Activated B cell treated with CpG ODN at 0.5 μM for 24 hours (primary cell): ENCODE data around the gene CSTF3. TPM values are rescaled to one million over a fixed set of nuclear protein-coding genes. Genes with fewer than 3 reads are reported as not detected.

Source experiments
- ATAC-seq: fragments of 200-7000 bp; cut with Tn5 transposase; one replicate; pipeline ENCODE4 v1.10.0; 2021; ENCODE audit warnings: low read depth, mild to moderate bottlenecking, moderate library complexity
- CTCF ChIA-PET: fragments of 350-600 bp; sonication (Branson Sonifier 250); formaldehyde crosslinking; loops from one replicate; lab custom pipeline; 2021; ENCODE audit warnings: antibody characterized with exemption; lab: Charles Lee
- POLR2A ChIA-PET: fragments of 350-600 bp; sonication (Branson Sonifier 250); formaldehyde crosslinking; loops from one replicate; lab custom pipeline; 2021; ENCODE audit warnings: antibody characterized with exemption; lab: Charles Lee
- DNase-seq: peaks from one replicate; pipeline ENCODE4 v3.0.0; 2022
- H3K27ac Mint-ChIP-seq: one replicate; pipeline ENCODE4 v1.8.0; 2020; ENCODE audit warnings: mixed read lengths
- H3K27me3 Mint-ChIP-seq: one replicate; pipeline ENCODE4 v1.8.0; 2021; ENCODE audit warnings: mixed read lengths
- H3K36me3 Mint-ChIP-seq: one replicate; pipeline ENCODE4 v1.8.0; 2021; ENCODE audit warnings: low read depth, mixed read lengths
- H3K4me1 Mint-ChIP-seq: one replicate; pipeline ENCODE4 v1.8.0; 2021; ENCODE audit warnings: mixed read lengths
- H3K4me3 Mint-ChIP-seq: one replicate; pipeline ENCODE4 v1.8.0; 2020; ENCODE audit warnings: mild to moderate bottlenecking, mixed read lengths
- H3K9me3 Mint-ChIP-seq: one replicate; pipeline ENCODE4 v1.8.0; 2020; ENCODE audit warnings: mixed read lengths
- CTCF ChIP-seq: fragments of 200-600 bp; IDR thresholded peaks from one replicate; pipeline ENCODE4 v1.8.0; 2022; ENCODE audit warnings: antibody characterized with exemption, mild to moderate bottlenecking
- intact Hi-C: fragments of 100-400 bp; cut with micrococcal nuclease; formaldehyde crosslinking; loops from one replicate; pipeline ENCODE4 v1.15.1; 2024
- total RNA-seq: library from RNA; stranded (reverse); gene quantifications from 2 replicates; pipeline ENCODE4 v1.2.3, GENCODE V29; 2022

The CSTF3 gene
- total RNA-seq, 1 donor from 2014 or later: 33.5 TPM

- peaks cover 27% of the 10 kb centered on the region for H3K4me1 Mint-ChIP-seq
- peak overlapping the region; percentile 65 for H3K27ac Mint-ChIP-seq
- CTCF ChIA-PET: interaction anchor here (0.9 to 4.9 kb wide), 7 partner anchors 15 to 285 kb away, joined by 3 to 40 read pairs (median 5); no protein-coding TSS in a partner anchor
- POLR2A ChIA-PET: no interaction called here
- TF ChIP-seq CTCF: no peak
- H3K27me3 Mint-ChIP-seq: no peaks in the 10 kb centered on the region
- no peak overlapping the region for H3K4me3 Mint-ChIP-seq
- peaks cover 66% of the 10 kb centered on the region for H3K36me3 Mint-ChIP-seq
- ATAC-seq (no peak), DNase-seq (no peak)
- no peaks in the 10 kb centered on the region for H3K9me3 Mint-ChIP-seq
- intact Hi-C loops: no loop called here
Observed at GRCh38 chr11:33063326-33063881, 97.9 kb downstream of the CSTF3 start.

- ATAC-seq (no peak), DNase-seq (no peak)
- Mint-ChIP-seq H3K4me3 (no peak overlapping the region), H3K27ac (no peak overlapping the region), H3K4me1 (peaks cover 27% of the 10 kb centered on the region), H3K9me3 (no peaks in the 10 kb centered on the region), H3K36me3 (peaks cover 66% of the 10 kb centered on the region), H3K27me3 (no peaks in the 10 kb centered on the region)
- intact Hi-C loops: no loop called here
- ChIA-PET POLR2A (interaction anchor here (0.7 kb wide), 1 partner anchor 9 kb away, joined by 4 read pairs; no protein-coding TSS in a partner anchor), CTCF (no interaction called here)
- no peak for TF ChIP-seq CTCF
Observed at GRCh38 chr11:33062137-33062536, 99.1 kb downstream of the CSTF3 start.

GRCh38 chr11:33060271-33060670 is 101.0 kb downstream of the CSTF3 start:
- H3K36me3 Mint-ChIP-seq: peaks cover 63% of the 10 kb centered on the region
- DNase-seq (no peak), ATAC-seq (no peak)
- no peaks in the 10 kb centered on the region for H3K27me3 Mint-ChIP-seq
- H3K9me3 Mint-ChIP-seq: no peaks in the 10 kb centered on the region
- TF ChIP-seq CTCF: no peak
- intact Hi-C loops: no loop called here
- no peak overlapping the region for H3K4me3 Mint-ChIP-seq
- POLR2A ChIA-PET: no interaction called here
- no peak overlapping the region for H3K27ac Mint-ChIP-seq
- H3K4me1 Mint-ChIP-seq: peaks cover 23% of the 10 kb centered on the region
- CTCF ChIA-PET: no interaction called here

GRCh38 chr11:33059331-33060007 is 101.8 kb downstream of the CSTF3 start:
- Mint-ChIP-seq H3K27ac (no peak overlapping the region), H3K9me3 (no peaks in the 10 kb centered on the region), H3K27me3 (no peaks in the 10 kb centered on the region), H3K4me1 (peaks cover 15% of the 10 kb centered on the region), H3K4me3 (no peak overlapping the region), H3K36me3 (peaks cover 66% of the 10 kb centered on the region)
- ChIA-PET CTCF (no interaction called here), POLR2A (no interaction called here)
- DNase-seq (no peak), ATAC-seq (no peak)
- intact Hi-C loops: no loop called here
- TF ChIP-seq CTCF: no peak

GRCh38 chr11:33057284-33057683 is 104.0 kb downstream of the CSTF3 start:
- CTCF ChIA-PET: no interaction called here
- H3K4me3 Mint-ChIP-seq: no peak overlapping the region
- H3K27ac Mint-ChIP-seq: no peak overlapping the region
- POLR2A ChIA-PET: no interaction called here
- peaks cover 58% of the 10 kb centered on the region for H3K36me3 Mint-ChIP-seq
- ATAC-seq (no peak), DNase-seq (no peak)
- H3K9me3 Mint-ChIP-seq: no peaks in the 10 kb centered on the region
- H3K4me1 Mint-ChIP-seq: peaks cover 4% of the 10 kb centered on the region
- no peaks in the 10 kb centered on the region for H3K27me3 Mint-ChIP-seq
- TF ChIP-seq CTCF: no peak
- intact Hi-C loops: no loop called here
